GM19193 (cell line): ENCODE results near the gene ZMYND12.

Experiments
- POLR2A ChIP-seq: IDR thresholded peaks from 4 replicates; pipeline ENCODE4 v1.6.1; 2011; ENCODE audit not compliant: insufficient read depth, insufficient read length; ENCODE audit errors: extremely low read depth

ZMYND12 gene

DNA sequence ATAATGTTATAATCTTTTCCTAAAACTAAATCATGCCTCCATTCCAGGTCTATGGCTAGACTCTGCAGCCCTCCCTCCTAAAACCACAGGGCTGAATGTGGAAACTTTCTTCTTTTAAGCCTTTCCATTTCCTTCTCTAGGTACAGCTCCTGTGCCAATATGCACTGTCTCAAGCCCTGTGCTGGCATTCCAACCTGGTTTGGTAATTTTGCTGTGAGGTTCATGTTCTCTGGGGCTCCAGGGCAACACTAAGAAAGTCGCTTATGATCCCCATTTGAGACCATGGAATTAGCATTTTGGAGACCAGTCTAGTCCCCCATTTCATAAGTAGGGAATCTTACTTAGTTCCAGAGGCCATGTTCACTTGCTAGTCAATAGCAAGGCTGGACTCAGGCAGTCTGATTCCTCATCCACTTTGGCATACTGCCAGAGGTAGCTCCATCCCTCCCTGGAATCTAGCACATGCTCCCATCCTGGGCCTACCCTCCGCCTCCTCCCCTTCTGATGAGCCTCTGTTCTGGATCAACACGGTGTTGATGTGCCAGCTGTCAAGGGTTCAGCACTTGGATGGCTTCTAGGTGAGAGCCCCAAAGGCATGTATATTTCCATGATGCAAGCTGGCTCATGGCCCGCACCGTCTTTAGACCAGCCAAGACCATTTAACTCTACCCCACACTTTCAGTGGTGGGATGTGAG is 36.5 kb downstream of the ZMYND12 start:
- TF ChIP-seq POLR2A: no peak

DNA sequence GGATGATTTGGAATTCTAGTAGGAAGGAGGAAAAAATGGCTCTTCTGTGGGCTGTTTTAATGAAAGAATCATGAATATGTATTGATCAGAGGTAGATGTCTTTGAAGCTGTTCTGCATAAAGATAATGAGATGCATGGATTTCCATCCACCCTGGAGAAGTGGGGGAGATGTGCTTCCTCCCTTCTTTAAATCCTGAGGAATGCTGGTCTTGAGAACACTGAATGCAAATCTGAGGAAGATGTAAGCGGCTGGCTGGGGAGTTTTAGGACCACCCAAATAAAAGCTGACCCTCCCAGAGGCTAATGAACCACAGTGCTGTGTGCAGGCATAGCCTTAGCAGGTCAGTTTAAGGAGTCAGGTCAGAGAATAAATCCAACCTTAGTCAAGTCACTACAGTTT is 37.3 kb downstream of the ZMYND12 start:
- no peak for TF ChIP-seq POLR2A

DNA sequence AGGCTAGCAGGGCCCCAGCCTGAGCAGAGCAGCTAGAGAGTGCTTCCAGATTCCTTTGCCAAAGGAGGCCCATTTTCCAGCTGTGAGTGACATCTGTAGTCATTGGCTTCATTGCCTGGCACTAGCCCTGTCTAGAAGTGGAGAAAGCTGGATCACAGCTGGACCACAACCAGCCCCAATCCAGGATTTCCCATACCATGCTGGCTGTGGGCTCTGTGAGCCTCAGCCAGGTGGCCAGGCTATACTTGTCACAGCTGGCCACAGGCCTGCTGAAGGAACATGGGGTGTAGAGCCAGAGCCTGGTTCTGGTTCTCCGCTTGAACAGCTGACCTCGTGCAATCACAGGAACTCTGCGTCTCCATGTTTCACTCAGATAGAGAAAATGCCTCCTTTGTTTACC is 38.7 kb downstream of the ZMYND12 start:
- TF ChIP-seq POLR2A: no peak

DNA sequence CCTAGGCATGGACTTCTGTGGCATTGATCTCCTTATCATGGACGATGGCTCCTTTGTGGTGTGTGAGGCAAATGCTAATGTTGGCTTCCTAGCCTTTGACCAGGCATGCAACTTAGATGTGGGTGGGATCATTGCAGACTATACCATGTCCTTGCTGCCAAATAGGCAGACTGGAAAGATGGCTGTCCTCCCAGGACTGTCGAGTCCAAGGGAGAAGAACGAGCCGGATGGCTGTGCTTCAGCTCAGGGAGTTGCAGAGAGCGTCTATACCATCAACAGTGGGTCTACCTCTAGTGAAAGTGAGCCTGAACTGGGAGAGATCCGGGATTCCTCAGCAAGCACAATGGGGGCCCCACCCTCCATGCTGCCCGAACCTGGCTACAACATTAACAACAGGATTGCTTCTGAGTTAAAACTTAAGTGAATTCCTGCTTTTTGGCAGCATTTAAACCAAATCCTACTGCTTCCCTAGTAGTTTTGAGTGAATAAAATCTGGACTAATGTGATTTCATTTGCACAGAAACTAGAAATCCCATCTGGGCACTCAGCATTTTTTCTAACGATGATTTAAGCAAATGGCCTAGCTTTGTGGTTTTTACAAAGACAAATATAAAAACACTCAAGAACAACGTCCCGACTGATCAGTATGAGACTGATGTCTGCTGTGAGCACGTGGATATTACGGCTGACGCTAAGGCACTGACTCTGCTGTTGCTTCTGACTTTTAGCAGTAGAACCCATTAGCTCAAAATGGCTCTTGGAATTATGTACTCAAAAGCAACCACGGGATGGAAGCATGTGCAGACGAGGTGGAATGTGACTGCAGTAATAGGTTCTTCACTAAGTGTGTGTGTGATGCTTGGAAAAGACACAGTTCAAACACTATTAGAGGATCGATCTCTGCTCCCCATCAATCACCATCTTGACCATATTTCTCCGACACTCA is 41.0 kb downstream of the ZMYND12 start:
- no peak for TF ChIP-seq POLR2A

DNA sequence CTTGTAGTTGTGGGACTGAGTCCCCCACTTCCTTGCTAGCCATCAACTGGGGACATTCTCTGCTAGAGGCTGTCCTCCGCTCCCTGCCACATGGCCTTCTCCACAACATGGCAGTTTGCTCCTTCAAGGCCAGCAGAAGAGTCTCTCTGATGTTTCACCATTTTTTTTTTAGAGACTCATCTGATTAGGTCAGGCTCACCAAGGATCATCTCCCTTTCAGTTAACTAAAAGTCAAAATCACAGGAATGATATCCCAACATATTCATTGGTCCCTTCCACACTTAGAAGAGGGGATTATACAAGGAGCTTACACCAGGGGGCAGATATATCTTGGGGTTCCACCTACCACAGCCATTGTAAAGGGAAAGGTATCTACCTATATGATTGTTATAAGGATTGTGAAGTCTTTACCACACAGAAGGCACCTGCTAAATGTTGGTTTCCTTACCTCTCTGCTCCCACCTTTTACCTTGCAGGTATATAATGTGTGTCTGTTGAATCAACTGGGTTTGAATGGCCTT is 51.9 kb downstream of the ZMYND12 start:
- no peak for TF ChIP-seq POLR2A

DNA sequence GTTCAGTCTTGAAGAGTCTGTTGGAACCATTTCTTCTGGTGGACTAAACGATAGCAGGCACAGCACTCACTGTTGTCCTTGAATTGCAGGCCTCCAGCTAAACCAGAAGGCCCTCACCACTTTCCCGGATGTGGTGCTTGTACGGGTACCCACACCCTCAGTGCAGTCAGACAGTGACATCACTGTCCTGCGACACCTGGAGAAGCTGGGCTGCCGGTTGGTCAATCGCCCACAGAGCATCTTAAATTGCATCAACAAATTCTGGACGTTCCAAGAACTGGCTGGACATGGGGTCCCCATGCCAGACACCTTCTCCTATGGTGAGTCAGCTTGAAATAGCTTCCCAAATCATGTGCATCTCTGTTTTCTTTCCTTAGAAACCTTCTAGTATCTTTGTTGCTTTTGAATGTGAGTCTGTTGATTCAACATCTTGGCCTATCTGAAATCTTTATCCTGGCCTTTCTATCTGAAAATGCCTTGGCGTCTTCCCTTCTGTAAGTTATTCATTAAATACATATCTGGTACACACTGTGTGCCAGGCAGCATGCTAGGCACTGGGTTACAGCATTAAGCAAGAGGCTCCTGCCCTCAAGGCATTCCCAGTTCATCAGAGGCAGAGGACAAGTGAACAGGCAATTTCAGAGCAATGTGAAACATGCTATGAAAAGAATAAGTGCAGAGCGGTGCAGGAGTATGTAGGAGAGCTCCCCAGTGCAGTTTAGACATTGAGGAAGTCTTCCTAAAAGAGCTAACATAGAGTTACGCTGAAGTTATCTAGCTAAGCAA is 56.3 kb downstream of the ZMYND12 start:
- TF ChIP-seq POLR2A: no peak

DNA sequence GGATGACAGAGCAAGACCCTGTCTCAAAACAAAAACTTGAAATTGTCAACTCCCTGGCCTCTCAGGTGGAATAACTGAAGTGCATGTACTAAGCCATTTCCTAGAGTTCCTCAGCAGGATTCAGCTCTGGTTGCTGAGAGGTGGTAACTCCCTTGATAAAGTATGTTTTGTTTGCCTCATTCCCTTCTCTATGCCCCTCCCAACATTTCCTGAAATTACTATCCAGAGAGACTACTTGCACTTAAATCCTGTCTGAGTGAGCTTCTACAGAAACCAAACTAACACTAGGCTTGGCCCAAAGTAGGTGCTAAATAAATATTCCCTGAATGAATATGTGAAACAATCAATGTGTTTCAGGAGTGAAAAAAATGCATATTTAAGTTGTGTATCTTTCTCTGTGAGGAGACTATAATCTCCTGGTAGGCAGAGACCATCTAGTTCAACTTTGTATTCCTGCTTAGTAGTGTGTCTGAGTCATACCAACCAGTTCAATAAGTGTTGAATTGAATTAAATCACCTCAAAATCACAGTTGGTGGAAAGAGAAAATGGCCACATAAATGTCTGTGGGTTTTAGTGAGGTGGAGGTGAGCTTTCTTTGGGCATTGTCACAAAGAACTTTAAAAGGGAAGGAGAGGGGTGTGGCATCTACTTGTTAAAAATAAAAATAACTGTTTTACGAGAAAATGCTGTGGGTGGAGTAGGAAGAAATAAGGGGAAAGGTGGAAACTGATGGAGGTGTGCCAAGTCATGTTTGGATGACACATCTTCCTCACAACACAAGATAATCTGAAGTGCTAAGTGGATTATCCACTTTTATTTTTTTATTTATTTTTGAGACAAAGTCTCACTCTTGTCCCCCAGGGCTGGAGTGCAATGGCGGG is 62.6 kb downstream of the ZMYND12 start:
- no peak for TF ChIP-seq POLR2A

DNA sequence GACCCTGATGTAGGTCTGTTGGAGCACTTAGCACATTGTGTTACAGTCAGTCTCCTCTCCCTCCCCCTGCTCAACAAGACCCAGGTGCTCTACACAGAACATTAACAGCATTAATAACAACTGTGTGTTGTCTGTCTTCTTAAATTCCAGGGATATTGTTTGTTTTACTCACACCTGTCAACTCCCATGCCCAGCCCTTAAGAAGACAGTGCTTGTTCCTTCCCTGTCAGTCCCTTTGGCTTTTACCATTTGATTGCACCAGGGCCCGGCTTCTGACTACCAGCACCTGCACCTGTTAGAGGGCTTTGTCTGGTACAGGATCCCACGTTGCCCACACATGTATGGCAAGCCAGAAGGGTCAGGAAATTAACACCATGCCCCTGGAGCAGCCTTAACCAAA is 63.6 kb downstream of the ZMYND12 start:
- TF ChIP-seq POLR2A: no peak

DNA sequence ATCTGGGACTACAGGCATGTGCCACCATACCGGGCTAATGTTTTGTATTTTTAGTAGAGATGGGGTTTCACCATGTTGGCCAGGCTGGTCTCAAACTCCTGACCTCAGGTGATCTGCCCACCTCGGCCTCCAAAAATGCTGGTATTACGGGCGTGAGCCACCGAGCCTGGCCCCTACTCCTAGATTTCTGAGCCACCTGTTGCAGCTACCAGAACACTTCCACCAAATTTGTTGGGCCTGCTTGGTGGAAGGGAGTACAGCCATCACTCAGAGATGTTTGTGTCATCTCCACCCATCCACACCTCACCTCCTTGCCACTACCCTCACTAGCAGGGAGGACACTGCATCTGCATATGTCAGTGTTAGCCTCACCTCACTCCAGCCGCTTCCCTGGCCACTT is 69.8 kb downstream of the ZMYND12 start:
- TF ChIP-seq POLR2A: no peak

DNA sequence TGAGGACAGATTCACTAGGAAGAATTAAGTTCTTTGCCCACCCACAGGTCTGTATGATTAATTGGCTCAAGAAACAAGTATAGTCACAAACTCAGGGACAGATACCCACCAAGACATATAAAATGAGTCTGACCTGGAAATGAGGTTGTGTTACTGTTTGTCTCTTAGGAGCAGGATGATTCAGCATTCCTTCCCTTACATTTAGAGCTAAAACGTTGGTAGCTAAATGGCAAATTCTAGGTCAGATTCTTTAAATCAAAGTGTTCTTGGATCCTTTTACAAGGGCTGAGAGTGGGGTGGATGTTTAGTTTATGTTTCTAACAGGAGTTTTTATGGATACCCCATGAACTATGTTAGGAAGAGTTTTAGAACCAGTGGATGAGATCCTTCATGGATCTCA is 70.5 kb downstream of the ZMYND12 start:
- TF ChIP-seq POLR2A: no peak

DNA sequence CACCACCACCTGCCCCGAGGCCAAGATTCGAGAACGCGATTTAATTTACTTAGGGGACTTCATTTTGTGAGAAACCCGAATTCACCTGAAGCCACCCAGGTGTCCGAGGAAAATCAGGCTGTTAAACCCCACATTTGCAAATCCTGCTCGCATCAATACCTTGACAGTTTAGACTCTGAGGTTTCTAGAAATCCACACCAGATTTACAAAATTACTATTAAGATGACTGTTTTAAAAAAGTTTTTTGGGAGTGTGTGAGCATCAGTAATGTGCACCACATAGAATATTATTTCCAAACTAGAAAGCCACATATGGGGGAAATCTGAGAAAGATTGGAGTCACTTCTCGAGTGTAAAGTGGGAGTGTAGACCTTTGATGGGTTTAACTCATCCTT is 74.5 kb downstream of the ZMYND12 start:
- TF ChIP-seq POLR2A: no peak

DNA sequence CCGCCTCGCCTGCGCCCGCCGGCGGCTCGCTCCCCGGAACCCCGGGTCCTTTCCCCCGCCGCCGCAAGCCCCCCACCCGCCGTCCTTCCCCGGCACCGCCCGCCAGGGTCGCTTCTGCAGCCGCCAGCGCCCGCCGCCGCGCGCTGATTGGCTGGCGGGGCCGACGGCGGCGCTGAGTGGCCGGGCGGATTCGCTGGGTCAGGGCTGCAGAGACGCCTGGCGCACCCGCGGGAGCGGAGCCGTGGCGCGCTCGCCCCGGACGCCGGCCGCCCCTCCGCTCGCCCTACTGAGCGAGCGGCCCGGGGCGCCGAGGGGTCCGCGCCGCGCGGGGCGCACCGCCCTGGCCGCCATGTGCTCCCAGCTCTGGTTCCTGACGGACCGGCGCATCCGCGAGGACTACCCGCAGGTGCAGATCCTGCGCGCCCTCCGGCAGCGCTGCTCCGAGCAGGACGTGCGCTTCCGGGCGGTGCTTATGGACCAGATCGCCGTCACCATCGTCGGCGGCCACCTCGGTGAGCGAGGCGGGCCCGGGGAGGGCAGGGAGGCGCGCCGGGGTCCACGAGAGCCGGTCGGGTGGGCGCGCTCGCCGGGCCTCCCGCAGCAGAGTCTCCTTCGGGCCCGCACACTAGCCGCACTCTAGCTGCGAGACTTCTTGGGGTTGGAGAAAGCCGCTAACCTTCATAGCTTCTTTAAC is 75.1 kb downstream of the ZMYND12 start, which contains the start of gene RIMKLA:
Gene RIMKLA, plus strand, starts transcription at position 207 of the 694 bp plus-strand sequence. Its CDS starts 143 bp downstream, at position 350.
- no peak for TF ChIP-seq POLR2A
